H9 (cell line): ENCODE results near the gene BACH1. TPM values are rescaled to one million over a fixed set of nuclear protein-coding genes. Genes with fewer than 3 reads are reported as not detected.

Source experiments
- DNase-seq: peaks from one replicate; pipeline ENCODE4 v3.0.0-alpha.2; 2017
- H2AFZ ChIP-seq: one replicate; pipeline ENCODE4 v1.6.1; 2013; ENCODE audit warnings: mild to moderate bottlenecking, low read length, control low read depth, moderate library complexity
- H2AK5ac ChIP-seq: 2 replicates; pipeline ENCODE4 v1.6.1; 2013; ENCODE audit warnings: low read length, control low read depth, mixed read lengths; ENCODE audit not compliant: insufficient read length
- H2BK120ac ChIP-seq: one replicate; pipeline ENCODE4 v1.6.1; 2013; ENCODE audit warnings: low read depth, mild to moderate bottlenecking, low read length, control low read depth, inconsistent platforms; ENCODE audit not compliant: poor library complexity, severe bottlenecking
- H2BK12ac ChIP-seq: 2 replicates; pipeline ENCODE4 v1.6.1; 2013; ENCODE audit warnings: low read length, control low read depth, mixed read lengths, low read depth; ENCODE audit not compliant: insufficient read length
- H2BK15ac ChIP-seq: 2 replicates; pipeline ENCODE4 v1.6.1; 2013; ENCODE audit warnings: low read depth, low read length, control low read depth
- H2BK20ac ChIP-seq: one replicate; pipeline ENCODE4 v1.6.1; 2013; ENCODE audit warnings: low read depth, mild to moderate bottlenecking, low read length, control low read depth, inconsistent platforms; ENCODE audit not compliant: poor library complexity, severe bottlenecking
- H2BK5ac ChIP-seq: 2 replicates; pipeline ENCODE4 v1.6.1; 2013; ENCODE audit warnings: low read length, control low read depth, mixed read lengths; ENCODE audit not compliant: insufficient read length
- H3K14ac ChIP-seq: 2 replicates; pipeline ENCODE4 v1.6.1; 2013; ENCODE audit warnings: low read length, control low read depth; ENCODE audit not compliant: insufficient read depth
- H3K18ac ChIP-seq: 2 replicates; pipeline ENCODE4 v1.6.1; 2013; ENCODE audit warnings: low read depth, mild to moderate bottlenecking, mixed read lengths, low read length, control low read depth; ENCODE audit not compliant: insufficient read length
- H3K23ac ChIP-seq: 2 replicates; pipeline ENCODE4 v1.6.1; 2013; ENCODE audit warnings: low read length, control low read depth, mixed read lengths, low read depth; ENCODE audit not compliant: insufficient read length
- H3K23me2 ChIP-seq: 2 replicates; pipeline ENCODE4 v1.6.1; 2013; ENCODE audit warnings: low read depth, mild to moderate bottlenecking, mixed read lengths, low read length, control low read depth; ENCODE audit not compliant: insufficient read length, poor library complexity, severe bottlenecking
- H3K27ac ChIP-seq: 2 replicates; pipeline ENCODE4 v1.5.1; 2013; ENCODE audit warnings: low read length, control low read depth, mixed read lengths, low read depth; ENCODE audit not compliant: insufficient read length
- H3K27me3 ChIP-seq: 2 replicates; pipeline ENCODE4 v1.6.1; 2013; ENCODE audit warnings: low read length, control low read depth, inconsistent platforms; ENCODE audit not compliant: insufficient read depth
- H3K4ac ChIP-seq: 2 replicates; pipeline ENCODE4 v1.6.1; 2013; ENCODE audit warnings: low read depth, mild to moderate bottlenecking, control low read depth, inconsistent platforms, low read length, moderate library complexity
- H3K4me1 ChIP-seq: 2 replicates; pipeline ENCODE4 v1.6.1; 2013; ENCODE audit warnings: low read length, control low read depth, inconsistent platforms; ENCODE audit not compliant: insufficient read depth
- H3K4me2 ChIP-seq: 2 replicates; pipeline ENCODE4 v1.6.1; 2013; ENCODE audit warnings: low read length, control low read depth, mixed read lengths; ENCODE audit not compliant: insufficient read length, insufficient read depth
- H3K56ac ChIP-seq: 2 replicates; pipeline ENCODE4 v1.6.1; 2013; ENCODE audit warnings: low read depth, mild to moderate bottlenecking, mixed read lengths, low read length, control low read depth; ENCODE audit not compliant: insufficient read length
- H3K79me1 ChIP-seq: 2 replicates; pipeline ENCODE4 v1.6.1; 2013; ENCODE audit warnings: low read depth, mild to moderate bottlenecking, moderate library complexity, low read length, control low read depth, inconsistent platforms; ENCODE audit not compliant: insufficient read depth, poor library complexity, severe bottlenecking
- H3K79me2 ChIP-seq: 2 replicates; pipeline ENCODE4 v1.6.1; 2013; ENCODE audit warnings: low read length, control low read depth, inconsistent platforms; ENCODE audit not compliant: insufficient read depth
- H3K9ac ChIP-seq: 2 replicates; pipeline ENCODE4 v1.6.1; 2013; ENCODE audit warnings: low read length, control low read depth, mixed read lengths; ENCODE audit not compliant: insufficient read length; ENCODE audit errors: extremely low read depth
- H3K9me3 ChIP-seq: one replicate; pipeline ENCODE4 v1.6.1; 2013; ENCODE audit warnings: low read depth, low read length, inconsistent platforms; ENCODE audit not compliant: control insufficient read depth
- H3T11ph ChIP-seq: one replicate; pipeline ENCODE4 v1.6.1; 2013; ENCODE audit warnings: mild to moderate bottlenecking, low read length, control low read depth, inconsistent platforms
- H4K20me1 ChIP-seq: one replicate; pipeline ENCODE4 v1.6.1; 2013; ENCODE audit not compliant: control insufficient read depth, insufficient read length, insufficient read depth
- H4K5ac ChIP-seq: 2 replicates; pipeline ENCODE4 v1.6.1; 2013; ENCODE audit warnings: low read depth, mild to moderate bottlenecking, mixed read lengths, low read length, control low read depth; ENCODE audit not compliant: insufficient read length
- H4K8ac ChIP-seq: replicated peaks from 2 replicates; pipeline ENCODE4 v1.6.1; 2013; ENCODE audit warnings: low read length, control low read depth, mixed read lengths, low read depth; ENCODE audit not compliant: insufficient read length
- H4K91ac ChIP-seq: 2 replicates; pipeline ENCODE4 v1.6.1; 2013; ENCODE audit warnings: low read depth, mild to moderate bottlenecking, moderate library complexity, mixed read lengths, low read length, control low read depth; ENCODE audit not compliant: insufficient read length
- H3K27ac Mint-ChIP-seq, 3 experiments: 2 replicates in 2 of 3; 3 replicates in 1 of 3; pipeline ENCODE4 v1.8.0; 2020 to 2021; ENCODE audit warnings: mixed read lengths in 3 of 3, mild to moderate bottlenecking in 1 of 3, moderate library complexity in 1 of 3
- H3K27me3 Mint-ChIP-seq: 2 replicates; pipeline ENCODE4 v1.8.0; 2021; ENCODE audit warnings: low read depth, mild to moderate bottlenecking, moderate library complexity, mixed read lengths
- H3K36me3 Mint-ChIP-seq, 3 experiments: 2 replicates in 2 of 3; 3 replicates in 1 of 3; pipeline ENCODE4 v1.8.0; 2020 to 2021; ENCODE audit warnings: low read depth in 3 of 3, mixed read lengths in 3 of 3; ENCODE audit not compliant: insufficient read depth in 1 of 3
- H3K4me1 Mint-ChIP-seq, 2 experiments: 2 replicates each; pipeline ENCODE4 v1.8.0; 2020; ENCODE audit warnings: mixed read lengths in 2 of 2
- H3K4me3 Mint-ChIP-seq, 2 experiments: 2 replicates in 1 of 2; 3 replicates in 1 of 2; pipeline ENCODE4 v1.8.0; 2020 to 2021; ENCODE audit warnings: mild to moderate bottlenecking in 2 of 2, mixed read lengths in 2 of 2, moderate library complexity in 1 of 2
- H3K9me3 Mint-ChIP-seq, 2 experiments: 2 replicates in 1 of 2; 3 replicates in 1 of 2; pipeline ENCODE4 v1.8.0; 2020; ENCODE audit warnings: mild to moderate bottlenecking in 2 of 2, mixed read lengths in 2 of 2, moderate library complexity in 1 of 2
- CTCF ChIP-seq: fragments of 200-600 bp; sonication (generic); conservative IDR thresholded peaks from 3 replicates; pipeline ENCODE4 v1.8.0; 2021; ENCODE audit warnings: antibody characterized with exemption, mild to moderate bottlenecking
- WGBS: extraction: QIAGEN DNeasy Blood & Tissue Kit; methylation state at CpG from one replicate; pipeline ENCODE4 v1.1.7; 2013; ENCODE audit warnings: missing lambda C conversion rate, low lambda C conversion rate, mixed read lengths; ENCODE audit not compliant: insufficient read length; ENCODE audit errors: extremely low coverage; 5-methylcytosine and 5-hydroxymethylcytosine counted together
- total RNA-seq: library from RNA; stranded (reverse); gene quantifications from 2 replicates; pipeline ENCODE4 v1.2.1, GENCODE V29; 2021

Gene BACH1
- total RNA-seq, 1 experiment from 2014 or later = 42.4 TPM

GRCh38 chr21:29293495-29293894, 5.2 kb upstream of the BACH1 start:
- H4K8ac ChIP-seq = no peak overlapping the region
- no peak for TF ChIP-seq CTCF

More at GRCh38 chr21:29293495-29293894, 5.2 kb upstream of the BACH1 start:
- Histone ChIP-seq H3K4me2 (no peak overlapping the region), H3K9ac (no peak overlapping the region), H2BK5ac (no peak overlapping the region), H3K79me1 (no peaks in the 10 kb centered on the region), H3K23me2 (no peaks in the 10 kb centered on the region), H3T11ph (no peak overlapping the region), H3K4me1 (no peaks in the 10 kb centered on the region; the same call in 1 of the 2 replicates), H3K4ac (no peak overlapping the region), H2AFZ (no peak overlapping the region), H2BK12ac (no peak overlapping the region), H3K27ac (no peak overlapping the region), H3K27me3 (no peaks in the 10 kb centered on the region; the same call in 1 of the 2 replicates), H3K79me2 (no peaks in the 10 kb centered on the region), H3K56ac (no peak overlapping the region), H3K9me3 (no peaks in the 10 kb centered on the region), H2BK120ac (no peak overlapping the region), H3K18ac (no peak overlapping the region), H3K23ac (no peak overlapping the region), H4K20me1 (no peaks in the 10 kb centered on the region), H4K91ac (no peak overlapping the region), H2BK20ac (no peak overlapping the region), H4K5ac (no peak overlapping the region), H2BK15ac (no peak overlapping the region), H2AK5ac (no peak overlapping the region), H3K14ac (no peak overlapping the region)
- WGBS = no CpG with 5 or more reads among the region's 2 CpGs
- Mint-ChIP-seq H3K4me1 (peaks cover 0 to 16% of the 10 kb centered on the region in 2 experiments; a peak in 2 of 4 replicates), H3K27me3 (peaks cover 20% of the 10 kb centered on the region), H3K27ac (no peak overlapping the region), H3K36me3 (peaks cover 0 to 10% (median 5%) of the 10 kb centered on the region in 3 experiments; a peak in 3 of 7 replicates), H3K4me3 (no peak overlapping the region), H3K9me3 (peaks cover 2 to 17% of the 10 kb centered on the region in 2 experiments; a peak in 2 of 5 replicates)
- no peak for DNase-seq
